PC-3 (cell line): ENCODE data around the gene RXFP2.

Source experiments
- EZH2 ChIP-seq: fragments of 300-600 bp; sonication (generic); IDR thresholded peaks from one replicate; pipeline ENCODE4 v1.6.1; 2017; ENCODE audit warnings: antibody characterized with exemption, mild to moderate bottlenecking, low read length; ENCODE audit not compliant: unreplicated experiment
- TF ChIP-seq, protein P1 (sequence below): fragments of 300-600 bp; sonication (generic); conservative IDR thresholded peaks from 2 replicates; pipeline ENCODE4 v1.5.1; 2017; ENCODE audit warnings: antibody characterized with exemption, low read depth, mild to moderate bottlenecking, low read length

DNA sequence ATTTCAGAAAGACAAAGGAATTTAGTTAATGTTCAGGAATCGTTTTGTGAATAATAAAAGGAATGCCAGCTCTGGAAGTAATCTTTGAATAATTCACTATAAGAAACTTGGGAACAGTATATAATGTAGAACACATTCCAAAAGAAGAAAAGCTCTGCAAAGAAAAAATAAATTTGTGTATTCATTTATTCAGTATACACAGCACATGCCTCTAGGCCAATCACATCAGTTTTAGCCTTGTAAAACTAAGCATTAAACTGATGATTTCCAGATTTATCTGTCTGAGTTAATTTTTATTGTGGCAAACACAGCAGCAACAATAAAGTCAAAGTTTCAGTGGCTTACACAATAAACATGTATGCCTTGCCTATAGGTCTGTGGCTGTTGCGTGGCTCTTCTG lies 5.7 kb upstream of the RXFP2 start:
- TF ChIP-seq EZH2 = no peak
- TF ChIP-seq, protein P1, sequence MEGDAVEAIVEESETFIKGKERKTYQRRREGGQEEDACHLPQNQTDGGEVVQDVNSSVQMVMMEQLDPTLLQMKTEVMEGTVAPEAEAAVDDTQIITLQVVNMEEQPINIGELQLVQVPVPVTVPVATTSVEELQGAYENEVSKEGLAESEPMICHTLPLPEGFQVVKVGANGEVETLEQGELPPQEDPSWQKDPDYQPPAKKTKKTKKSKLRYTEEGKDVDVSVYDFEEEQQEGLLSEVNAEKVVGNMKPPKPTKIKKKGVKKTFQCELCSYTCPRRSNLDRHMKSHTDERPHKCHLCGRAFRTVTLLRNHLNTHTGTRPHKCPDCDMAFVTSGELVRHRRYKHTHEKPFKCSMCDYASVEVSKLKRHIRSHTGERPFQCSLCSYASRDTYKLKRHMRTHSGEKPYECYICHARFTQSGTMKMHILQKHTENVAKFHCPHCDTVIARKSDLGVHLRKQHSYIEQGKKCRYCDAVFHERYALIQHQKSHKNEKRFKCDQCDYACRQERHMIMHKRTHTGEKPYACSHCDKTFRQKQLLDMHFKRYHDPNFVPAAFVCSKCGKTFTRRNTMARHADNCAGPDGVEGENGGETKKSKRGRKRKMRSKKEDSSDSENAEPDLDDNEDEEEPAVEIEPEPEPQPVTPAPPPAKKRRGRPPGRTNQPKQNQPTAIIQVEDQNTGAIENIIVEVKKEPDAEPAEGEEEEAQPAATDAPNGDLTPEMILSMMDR = no peak
